GM19455 (cell line): ENCODE data around the gene GATAD2A.
"Not testable (repeated sequence)": the region's sequence is repeated elsewhere in the genome, so short reads cannot be mapped to it uniquely, and the experiment has no call there.

Source experiments
- ATAC-seq: cut with Tn5 transposase; IDR thresholded peaks from one replicate; pipeline ENCODE4 v1.9.1; 2021; ENCODE audit not compliant: unreplicated experiment

Gene GATAD2A

DNA sequence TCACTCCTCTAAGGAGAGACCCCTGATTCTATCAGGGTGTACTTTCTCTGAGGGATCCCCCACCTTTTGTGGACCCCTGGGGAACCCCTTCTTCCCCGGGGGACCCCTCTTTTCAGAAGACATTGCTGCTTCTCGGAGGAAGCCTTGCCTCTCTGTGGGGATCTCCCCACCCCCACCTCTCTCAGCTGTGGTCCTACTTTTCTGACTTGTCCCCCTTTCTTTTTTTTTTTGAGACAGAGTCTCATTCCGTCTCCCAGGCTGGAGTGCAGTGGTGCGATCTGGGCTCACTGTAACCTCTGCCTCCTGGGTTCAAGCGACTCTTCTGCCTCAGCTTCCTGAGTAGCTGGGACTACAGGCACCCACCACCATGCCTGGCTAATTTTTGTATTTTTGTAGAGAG, 18.4 kb upstream of the GATAD2A start:
- no peak for ATAC-seq

DNA sequence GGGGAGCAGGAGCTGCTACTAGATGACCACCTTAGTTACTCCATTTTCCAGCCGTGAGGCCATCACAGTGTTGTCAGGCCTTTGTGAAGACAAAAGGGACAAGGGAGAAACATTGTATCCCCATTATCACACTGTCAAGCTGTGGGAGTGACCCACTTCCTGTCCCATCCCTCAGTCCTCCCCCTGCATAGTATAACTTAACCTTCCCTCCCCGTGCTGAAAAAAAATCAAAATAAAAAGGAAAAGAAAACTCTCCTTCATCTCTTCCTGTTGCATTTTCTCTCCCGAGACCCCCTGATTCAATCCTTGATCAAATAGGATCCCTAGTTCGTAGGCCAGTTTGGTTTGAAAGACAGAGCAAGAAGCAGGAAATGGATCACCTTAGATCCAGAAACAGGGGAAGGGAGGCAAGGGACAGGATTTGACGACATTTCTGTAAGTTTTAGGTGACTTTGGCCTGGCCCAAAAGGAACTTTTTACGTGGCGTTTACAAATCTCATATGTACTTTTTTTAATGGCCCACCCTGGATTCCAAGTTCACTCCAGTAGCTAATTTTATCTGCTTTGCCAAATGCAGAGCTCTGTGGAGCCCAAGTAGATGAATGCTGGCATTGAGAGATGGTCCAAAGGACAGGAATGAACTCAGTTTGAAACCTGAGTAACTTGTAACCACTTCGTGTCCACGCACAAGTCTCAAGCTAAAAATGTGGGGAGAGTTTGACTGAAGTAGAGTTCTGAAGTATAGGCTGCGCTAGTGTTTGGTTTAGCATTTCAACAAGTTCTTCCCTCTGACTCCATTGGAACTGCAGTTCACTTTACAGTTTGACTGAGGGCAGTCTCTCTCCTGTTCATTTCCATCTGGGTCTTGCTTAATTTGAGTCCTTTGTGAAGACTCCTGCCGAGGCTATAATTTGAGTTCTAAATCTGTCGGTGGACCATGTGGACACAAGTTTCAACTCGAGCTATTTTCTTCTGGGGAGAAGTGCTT, 16.6 kb upstream of the GATAD2A start:
- ATAC-seq = no peak

DNA sequence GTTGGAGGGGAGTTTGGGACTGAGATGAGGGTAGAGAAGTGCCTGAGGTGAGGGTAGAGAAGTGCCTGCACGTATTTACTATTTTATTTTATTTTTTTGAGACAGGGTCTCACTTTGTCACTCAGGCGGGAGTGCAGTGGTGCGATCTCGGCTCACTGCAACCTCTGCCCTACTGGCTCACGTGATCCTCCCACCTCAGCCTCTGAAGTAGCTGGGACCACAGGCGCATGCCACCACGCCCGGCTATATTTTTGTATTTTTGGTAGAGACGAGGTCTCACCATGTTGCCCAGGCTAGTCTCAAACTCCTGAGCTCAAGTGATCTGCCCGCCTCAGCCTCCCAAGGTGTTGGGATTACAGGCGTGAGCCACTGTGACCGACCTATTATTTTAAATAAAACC, 15.8 kb upstream of the GATAD2A start:
- not testable (repeated sequence) for ATAC-seq

DNA sequence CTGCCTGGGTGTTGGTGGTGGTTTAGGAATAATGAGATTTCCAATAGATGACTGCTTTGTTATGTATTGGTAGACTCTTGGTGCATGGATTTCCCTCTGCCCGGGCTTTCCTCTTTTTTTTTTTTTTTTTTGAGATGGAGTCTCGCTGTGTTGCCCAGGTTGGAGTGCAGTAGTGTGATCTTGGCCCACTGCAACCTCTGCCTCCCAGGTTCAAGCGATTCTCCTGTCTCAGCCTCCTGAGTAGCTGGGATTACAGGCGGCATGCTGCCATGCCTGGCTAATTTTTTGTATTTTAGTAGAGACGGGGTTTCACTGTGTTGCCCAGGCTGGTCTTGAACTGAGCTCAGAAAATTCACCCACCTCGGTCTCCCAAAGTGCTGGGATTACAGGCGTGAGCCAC, 11.1 kb upstream of the GATAD2A start:
- not testable (repeated sequence) for ATAC-seq

DNA sequence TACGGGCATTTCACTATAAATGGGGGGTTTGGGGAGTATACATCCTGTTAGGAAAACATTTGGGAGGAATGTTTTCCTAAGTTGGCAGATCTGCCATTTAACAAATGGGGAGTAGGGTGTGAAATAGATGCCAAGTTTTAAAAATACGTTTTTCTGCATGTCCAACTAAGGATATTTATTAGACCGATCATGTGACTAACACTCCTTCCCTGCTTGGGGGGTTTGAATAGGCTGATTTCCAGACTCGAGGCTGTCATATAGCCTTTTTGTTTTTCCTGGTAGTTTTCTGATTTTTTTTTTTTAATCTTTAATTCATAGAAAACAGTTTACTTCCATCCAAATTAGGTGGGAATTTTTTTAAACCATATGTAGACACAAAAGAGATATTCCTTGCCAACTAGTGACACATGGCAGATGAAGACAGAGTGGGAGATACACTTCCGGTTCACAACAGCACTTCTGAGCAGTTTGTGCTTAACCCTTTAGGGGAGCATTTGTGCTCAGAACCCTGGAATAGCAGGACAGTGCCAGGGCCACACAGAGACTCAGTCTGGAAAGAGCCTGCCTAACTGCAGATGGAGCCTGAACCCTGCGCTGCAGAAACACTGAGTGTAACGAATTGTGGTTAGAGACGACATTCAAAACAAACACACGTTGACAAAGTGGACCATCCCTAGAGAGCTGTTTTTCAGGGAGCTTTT, 5.6 kb upstream of the GATAD2A start:
- no peak for ATAC-seq

DNA sequence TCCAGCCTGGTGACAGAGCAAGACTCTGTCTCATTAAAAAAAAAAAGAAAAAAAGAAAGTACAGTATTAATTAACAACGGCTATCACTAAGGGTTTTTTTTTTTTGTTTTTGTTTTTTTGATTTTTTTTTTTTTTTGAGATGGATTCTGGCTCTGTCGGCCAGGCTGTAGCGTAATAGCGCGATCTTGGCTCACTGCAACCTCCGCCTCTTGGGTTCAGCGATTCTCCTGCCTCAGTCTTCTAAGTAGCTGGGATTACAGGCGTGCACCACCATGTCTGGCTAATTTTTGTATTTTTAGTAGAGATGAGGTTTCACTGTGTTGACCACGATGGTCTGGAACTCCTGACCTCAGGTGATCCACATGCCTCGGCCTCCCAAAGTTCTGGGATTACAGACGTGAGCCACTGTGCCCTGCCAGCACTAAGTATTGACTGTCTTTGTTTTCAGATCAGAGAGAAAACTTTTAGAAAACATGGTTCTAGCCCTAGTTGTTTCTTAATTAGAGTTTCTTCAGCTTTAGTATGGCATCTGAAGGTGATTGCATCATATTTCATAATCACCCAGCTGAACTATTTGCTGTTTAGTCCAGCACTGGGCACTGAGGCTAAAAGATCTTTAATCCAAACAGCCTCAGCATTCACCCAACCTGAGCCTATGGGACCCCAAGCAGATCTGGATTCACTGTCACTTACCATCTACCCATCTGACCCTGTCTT, 2.7 kb upstream of the GATAD2A start:
- no peak for ATAC-seq

DNA sequence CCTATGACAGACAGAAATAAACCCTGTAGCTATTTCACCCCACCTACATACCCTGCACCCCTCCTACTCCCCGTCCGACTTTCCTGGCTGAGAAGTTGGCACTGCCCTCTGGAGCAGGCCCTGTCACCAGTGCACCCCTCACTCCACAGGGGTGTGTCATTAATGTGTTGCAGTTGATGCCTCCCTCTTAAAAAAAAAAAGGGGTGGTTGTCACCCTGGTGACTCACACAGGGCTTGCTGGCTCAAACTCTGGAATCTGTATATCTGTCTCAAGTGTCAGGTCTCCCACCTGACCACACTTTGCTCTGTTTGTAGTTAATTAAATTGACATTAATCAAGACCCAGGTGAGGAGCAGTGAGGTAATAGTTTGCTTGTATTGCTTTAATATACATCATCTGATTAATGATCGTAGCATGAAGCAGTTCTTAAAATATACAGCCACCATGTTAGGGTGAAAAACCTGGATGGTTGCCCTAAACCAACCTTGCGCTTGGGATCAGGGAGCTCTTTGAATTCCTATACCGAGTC, 2.0 kb upstream of the GATAD2A start:
- ATAC-seq = no peak

DNA sequence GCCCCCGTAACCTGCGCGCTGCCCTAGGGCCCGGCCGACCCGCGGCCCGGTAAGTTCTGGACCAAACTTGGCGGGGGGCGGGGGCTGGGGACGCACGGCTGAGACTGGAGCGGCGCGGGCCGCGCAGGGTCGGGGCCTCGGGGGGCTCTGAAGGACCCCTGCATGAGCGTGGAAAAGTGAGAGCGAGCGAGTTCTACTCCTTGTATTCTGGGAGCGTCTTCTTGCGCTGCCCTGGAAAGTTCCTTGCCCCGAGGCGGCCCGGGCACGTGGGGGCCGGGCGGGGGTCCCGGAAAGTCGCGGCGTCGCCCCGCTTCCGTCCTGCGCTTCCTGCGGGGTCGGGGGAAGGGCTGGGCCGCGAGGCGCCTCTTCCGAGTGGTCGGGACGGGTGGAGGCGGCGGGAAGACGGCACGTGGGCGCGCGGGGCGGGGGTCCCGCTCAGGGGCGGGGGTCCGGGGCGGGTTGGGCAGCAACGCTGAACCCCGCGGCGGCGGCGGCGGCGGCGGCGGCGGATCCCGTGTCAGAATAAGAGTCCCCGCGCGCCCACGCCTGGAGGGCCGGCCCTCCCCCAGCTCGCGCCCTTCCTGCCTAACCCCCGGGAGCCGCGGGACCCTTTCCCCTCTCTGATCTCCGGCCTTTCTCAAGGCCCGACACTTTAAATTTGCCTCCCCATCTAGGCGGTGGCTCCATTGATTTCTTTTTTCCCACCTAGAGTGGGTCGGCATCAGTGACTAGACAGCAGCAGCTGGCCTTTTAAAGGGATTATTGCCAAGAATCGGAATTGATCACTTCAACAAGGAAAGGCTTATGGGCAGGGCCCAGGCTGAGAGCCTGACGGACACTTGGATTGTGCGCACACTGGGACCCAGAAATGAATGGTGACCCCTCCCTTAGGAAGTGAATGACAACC, 749 bp downstream of the GATAD2A start:
- ATAC-seq = peak; percentile 20

DNA sequence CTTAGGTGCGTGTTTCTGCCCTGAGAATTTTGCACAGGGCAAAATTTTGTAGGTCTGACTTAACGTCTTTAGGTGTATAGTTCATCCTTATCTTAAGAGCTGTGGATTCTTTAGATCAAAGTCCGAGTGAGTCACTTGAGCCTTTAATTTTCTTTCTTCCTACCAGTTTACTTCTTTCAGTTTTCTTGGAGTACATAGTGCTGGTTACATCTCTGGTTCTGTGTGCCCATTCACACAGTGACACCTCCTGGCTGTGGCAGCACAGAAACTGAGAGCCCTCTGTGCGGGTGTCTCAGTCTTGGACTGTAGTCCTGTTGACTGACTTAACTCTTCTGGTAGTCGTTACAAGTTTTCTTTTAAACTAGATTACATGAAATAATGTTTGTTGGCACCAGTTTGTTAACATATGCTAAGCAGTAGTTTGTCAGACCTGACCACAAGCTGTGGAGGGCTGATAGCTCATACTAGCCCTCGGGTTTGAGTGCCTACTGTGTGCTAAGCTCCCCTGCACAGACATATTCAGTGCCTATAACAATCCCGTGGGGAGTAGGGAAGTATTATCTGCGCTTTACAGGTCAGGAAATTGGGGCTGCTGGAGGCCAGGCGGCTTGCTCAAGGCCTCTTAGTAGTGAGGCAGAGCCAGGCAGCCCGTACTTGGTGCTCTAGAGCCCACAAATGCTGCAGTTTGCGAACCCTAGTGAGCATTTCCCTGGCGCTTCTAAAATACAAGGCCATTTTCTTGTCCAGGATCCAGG, 1.6 kb downstream of the GATAD2A start:
- ATAC-seq = no peak

DNA sequence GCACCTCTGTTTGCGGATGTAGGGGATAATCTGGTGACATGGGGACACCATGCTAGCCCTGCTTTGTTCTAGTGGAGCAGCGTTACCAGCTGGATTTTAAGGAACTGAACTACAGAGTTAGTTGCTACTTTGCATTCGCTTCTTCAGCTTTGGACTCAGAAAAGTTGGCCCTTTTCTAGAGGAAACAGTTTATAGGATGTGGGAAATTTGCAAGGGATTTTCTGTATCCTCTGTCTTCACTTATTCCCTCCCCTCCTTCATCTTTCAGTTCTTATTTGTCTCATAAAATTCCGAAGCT, 2.1 kb downstream of the GATAD2A start:
- no peak for ATAC-seq

DNA sequence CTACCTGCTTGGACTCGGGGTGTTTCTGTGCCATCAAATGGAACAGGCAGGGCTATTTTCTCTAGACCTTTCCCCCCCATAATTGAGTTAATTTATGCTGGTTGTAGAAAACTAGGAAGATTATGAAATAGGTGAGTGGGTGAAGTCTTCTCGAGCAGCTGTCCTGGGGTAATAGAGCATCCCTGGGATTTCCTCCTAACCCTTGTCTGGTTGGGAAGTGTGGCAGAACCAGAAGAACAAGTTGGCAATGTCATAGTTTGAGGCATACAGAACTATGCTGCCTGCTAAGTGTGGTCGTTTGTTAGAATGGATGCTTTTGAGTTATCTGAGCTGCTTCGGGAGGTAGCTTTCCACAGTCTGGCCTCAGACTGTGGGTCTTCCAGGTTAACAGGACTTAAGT, 3.7 kb downstream of the GATAD2A start:
- no peak for ATAC-seq

DNA sequence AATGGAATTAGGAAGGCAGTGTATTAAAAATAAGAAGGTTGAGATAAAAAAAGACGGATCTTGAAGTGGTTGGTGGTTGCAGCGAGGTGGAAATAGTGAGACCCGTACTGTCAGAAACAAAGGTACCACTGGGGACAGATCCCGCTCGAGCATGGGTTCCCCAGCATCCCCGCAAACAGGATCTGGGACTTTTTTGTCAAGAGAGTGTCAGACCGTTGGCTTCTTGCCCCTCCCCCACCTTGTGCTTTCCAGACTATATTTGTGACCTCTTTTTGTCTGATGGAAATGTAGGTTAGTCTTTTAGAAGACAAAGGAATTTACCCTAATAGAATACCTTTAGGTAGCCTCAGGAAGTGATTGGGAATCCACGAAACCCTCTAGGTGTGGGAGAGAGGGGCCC, 4.2 kb downstream of the GATAD2A start:
- ATAC-seq = no peak

DNA sequence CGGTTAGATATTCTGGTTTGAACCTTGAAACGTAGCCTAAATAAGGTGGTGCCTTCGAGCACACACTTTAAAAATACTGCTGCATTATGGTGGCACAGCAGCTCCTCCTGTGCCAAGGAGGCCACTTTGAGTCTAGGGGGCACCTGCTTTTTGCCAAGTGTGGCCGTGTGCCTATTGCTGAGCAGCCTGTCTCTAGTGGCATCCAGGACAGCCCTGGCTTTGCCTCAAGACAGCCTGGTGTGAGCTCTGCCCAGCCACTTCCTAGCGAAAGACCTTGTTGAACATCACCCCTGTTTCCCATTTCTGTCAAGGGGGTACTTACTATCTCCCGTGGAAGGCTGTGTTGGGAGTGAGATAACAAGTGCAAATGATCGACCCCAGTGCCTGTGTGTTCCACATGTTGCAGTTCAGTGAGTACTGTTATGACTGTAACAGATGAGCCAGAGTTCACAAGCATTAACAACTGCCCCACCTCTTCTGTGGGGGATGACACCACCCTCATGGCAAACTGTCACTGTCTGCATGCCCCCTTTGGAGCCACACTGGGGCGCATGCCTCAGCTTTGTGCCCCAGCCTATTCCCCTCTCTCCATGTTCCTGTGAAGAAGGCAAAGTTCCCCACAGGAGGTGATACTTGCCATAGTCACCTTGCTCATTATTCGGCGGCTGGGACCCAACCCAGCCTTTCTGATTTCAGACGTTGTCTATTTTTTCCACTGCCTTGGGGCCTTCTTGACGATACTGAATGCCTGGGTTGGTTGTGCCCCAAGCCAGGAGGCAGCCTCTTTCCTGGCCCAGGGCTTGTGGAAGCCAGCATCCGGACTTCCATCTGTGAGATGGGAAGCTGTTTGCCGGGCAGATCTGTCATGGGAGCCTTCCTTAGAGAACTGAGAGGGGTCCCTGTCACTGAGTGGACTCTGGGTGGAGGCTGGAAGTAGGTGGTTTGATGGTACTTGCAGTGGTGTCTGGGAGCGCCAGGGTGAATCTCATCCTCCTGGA, 5.4 kb downstream of the GATAD2A start:
- ATAC-seq = no peak

DNA sequence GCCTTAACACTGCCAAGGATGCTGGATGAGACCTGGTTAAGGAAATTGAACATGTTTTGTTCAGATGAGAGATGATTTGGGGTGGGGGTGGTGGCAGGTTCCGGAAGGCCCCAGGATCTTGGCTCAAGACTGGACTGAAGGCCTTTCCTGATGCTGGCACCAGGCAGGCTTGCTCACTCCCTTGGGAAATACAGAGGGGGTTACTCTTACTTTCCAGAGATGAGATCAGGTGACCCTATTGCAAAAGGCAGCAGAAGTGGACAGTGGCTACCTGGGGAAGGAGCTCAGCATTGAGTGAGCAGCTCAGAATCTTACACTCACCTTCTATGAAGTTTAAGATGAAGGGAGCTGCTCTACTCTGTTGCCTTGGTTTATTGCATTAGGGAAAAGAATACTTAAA, 10.8 kb downstream of the GATAD2A start:
- ATAC-seq = no peak

DNA sequence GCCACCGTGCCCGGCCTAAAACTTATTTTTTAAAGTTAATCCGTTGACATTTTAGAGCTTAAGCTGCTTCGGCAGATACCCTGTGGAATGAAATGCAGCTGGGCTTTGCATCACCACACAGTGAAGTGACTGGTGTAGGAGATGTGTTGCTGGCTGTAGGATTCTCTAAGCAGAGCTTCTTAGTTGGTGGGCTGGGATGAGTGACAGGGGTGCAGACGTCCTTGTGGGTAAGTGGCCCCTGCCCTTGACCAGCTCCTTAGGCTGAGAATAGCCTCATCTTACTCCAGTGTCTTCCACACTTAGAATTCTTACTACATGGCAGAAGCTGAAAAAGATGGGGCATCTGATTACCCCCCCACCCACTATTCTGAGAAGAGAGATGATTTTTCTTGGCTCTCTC, 11.6 kb downstream of the GATAD2A start:
- ATAC-seq = no peak

DNA sequence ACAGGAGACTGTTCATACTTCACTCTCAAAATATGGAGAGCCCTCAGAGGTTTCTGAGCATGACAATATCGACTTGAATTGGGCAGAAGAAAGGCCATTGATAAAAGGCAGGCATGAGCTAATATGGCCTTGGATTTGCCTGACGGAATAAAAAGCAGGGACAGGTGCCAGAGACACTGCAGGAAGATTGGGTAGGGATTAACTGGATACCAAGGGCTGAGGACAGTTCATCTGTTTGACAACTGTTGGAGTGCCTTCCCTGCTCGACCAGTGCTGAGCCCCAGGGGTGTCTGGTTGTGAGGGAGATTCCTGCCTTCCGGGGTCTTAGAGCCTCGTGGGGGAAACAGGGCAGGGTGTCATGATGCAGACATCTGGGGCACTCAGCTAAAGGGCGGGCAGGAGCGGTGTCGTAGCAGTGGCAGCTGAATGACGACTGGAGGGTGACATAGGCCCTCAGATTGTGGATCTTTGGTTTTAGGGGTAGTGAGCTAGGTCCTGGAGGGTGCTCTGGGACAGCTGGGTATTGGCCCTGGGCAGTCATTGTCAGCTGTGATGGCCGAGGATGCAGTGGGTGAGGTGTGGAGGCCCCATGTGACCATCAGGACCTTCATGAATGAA, 12.3 kb downstream of the GATAD2A start:
- no peak for ATAC-seq

DNA sequence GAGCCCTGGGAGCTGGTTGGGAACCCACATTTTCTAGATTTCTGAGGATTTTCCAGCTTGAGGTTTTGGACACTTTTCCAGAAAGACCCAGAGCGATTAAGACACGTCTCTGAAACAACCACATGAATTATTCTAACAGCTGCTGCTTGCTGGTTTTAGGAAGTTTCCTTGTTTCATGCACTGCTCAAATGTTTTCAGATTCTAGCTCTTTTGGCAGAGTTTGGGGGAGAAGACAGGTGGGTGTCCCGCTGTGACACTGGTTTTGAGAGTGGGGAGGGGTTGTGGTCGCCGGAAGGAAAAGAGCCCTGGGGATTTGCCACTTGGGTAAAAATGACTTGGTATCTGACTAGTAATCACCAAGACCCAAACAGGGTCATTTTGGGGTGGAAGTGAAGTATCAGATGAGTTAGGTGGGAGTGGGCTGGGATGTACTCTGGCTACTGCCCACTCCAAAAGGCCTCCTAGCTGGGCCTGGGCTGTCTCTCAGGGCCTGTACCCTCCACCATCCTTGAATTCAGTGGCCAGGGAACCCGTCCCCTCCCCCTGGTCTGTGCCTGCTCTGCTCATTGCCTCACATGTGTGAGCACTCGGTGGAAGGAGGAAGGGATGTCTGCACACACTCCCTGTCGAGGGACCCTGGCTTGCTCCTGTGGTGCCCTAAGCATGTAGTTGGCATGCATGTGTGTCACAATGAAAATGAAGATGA, 13.2 kb downstream of the GATAD2A start:
- no peak for ATAC-seq
